Measurements from ENCODE around the gene ARFIP2.
A peak's percentile ranks its signal among the peaks of the same experiment; 100 is the strongest.

DNA sequence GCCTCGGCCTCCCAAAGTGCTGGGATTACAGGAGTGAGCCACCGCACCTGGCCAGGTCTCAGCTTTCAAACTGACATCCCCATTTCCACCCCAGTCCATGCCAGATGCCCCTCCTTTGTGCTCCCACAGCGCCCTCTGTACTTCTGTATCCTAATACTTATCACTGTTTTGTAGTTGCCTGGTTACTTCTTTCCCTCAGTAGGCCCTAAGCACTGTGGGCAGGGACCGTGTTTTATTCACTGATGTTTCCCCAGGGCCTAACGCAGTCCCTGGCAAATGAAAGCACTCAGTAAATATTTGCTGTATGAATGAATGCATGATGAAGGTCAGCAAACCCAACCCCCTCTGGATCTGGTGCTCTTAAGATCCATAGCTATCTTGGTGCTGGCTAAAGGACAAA, 5.2 kb downstream of the ARFIP2 start:
- TF ChIP-seq EZH2 (IDR thresholded peaks at IDR 0.05; ENCODE audit: borderline replicate concordance, low read depth, low read length, severe bottlenecking) (no peak), CTCF (IDR thresholded peaks at IDR 0.05; ENCODE audit: extremely low read depth in 1 of 2, insufficient read depth in 1 of 2, low read depth in 1 of 2, low read length in 2 of 2) (no peak), POLR2A (IDR thresholded peaks at IDR 0.05; ENCODE audit: low read depth, low read length) (peak; percentile 1), MAX (IDR thresholded peaks at IDR 0.05; ENCODE audit: insufficient read depth, insufficient read length) (no peak), POLR2AphosphoS5 (IDR thresholded peaks at IDR 0.05; ENCODE audit: insufficient read depth, low read depth, low read length) (no peak)
